Ecto neural progenitor cell (in vitro differentiated cells): ENCODE measurements around the gene LLCFC1.
A peak's percentile ranks its signal among the peaks of the same experiment; 100 is the strongest.

Experiments used
- DNase-seq: peaks from one replicate; pipeline ENCODE4 v3.0.0-alpha.2; 2018; ENCODE audit warnings: low spot score

The LLCFC1 gene

DNA sequence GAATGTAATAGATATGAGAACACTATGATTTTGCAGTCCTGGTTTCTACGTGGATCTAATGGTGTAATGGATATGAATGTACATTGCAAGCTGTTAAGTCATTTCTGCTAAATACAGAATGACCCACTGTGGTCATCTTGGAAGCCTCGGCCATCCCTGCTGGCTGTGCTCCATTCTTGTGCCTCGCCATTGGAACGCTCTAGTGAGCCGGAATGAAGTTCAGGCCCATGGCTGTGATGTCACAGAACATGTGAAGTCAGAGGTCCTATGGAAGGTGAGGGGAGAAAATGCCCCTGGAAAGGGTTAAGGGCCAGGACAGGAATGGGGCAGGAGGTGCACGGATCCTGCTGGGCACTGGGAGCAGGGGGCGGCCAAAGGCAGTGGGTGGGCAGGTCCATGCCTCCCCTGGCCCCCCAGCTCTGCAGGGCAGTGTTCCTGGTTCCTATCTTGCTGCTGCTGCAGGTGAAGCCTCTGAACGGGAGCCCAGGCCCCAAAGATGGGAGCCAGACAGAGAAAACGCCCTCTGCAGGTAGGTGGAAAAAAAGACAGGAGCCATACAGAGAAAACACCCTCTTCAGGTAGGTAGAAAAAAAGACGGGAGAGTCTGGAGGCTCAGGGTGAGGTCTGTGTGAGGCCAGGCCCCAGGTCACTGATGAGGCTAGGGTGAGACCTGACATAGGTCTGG lies at the start of gene LLCFC1:
Gene LLCFC1 (plus strand): TSS at position 259 of the 685 bp plus-strand sequence. CDS start 138 bp downstream, at position 397.
- no peak for DNase-seq

- no peak for DNase-seq
These were observed 49.5 kb upstream of the LLCFC1 start for GRCh38 chr7:142889816-142890215.

GRCh38 chr7:142890874-142891485 lies 48.3 kb upstream of the LLCFC1 start:
- no peak for DNase-seq

GRCh38 chr7:142891490-142892082 lies 47.7 kb upstream of the LLCFC1 start:
- DNase-seq, result no peak

DNA sequence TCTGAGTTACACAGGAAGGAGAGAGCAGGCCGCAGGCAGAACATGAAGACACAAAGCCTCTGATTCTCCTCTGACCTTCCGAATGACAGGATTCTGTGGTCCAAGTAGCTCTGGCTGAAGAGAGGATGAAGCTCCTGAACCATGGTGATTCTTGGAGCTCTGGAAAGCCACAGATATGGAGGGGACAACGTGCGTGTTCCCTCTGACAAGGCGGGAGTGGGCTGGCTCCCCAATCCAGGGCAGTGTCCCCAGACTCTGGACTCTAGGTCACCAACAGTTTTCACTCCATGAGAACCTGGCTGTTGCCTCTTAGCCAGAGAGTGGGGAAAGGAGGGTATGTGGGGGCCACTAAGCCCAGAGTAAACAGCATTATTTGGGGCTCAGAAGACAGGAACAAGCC lies 46.3 kb upstream of the LLCFC1 start:
- DNase-seq, result peak; percentile 27

DNA sequence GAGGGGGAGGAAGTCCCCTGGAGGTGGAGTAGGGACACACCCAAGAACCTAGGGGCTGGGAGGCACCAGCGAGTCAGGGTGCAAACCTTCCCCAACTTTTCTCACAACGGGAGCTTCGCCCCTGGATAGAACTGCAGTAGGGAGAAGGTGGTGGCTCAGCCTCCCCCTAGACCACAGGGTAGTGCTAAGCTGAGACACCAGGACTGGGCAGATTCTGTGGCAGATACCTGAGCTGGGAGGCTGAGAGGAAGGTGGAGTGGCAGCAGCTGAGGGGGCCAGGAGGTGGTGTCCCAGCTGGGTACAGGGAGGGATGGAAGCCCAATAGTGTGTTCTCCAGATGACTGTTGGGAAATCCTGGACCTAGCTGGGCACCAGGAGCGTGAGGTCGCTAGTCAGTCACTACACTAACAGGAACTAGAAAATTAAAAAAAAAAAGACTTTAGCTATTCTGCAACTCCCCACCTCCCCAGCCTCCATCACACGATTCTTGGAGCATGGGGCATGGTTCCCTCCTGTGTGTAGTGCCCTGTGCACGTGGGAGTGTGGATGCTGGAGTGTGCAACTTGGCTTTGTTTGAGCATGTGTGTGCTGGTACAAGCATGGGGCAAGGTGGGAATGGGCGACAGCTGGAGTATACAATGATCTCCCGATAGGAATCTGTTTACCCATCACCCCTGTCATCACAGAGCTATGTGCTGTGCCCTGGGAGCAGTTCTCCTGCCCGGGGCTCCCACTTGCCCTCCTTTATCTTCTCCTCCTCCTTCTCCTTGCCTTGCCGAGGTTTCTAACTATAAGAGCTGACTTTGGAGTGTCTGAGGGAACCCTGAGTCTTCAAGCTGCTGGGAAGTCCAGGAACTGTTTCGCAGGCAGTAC lies 44.9 kb upstream of the LLCFC1 start:
- DNase-seq, result peak; percentile 28

DNA sequence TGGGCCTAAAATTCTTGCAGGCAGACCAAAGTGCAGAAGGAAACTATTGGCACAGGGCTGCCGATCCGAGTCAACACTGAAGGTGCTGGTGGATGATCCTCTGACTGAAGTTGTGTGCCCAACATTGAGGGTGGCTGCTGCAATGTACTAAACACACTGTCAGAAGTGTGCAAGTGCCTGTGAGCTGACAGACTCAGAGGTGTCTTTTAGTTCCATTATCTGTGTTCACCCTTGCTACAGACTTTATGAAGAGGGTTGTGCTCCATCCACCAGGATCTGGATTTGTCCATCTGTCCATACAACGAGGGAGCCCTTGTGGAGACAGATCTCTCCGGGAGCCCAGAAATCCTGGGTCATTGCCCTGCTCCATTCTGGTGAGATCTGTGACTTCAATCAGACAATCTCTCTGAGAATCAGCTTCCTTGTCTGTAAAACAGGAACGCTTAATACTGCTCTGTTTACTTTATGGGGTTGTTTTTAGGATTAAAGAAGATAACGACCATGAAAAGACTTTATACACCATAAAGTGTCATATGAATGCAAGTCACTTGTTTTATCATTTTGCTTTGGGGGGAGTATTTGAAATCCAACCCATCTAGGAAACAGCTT lies 44.2 kb upstream of the LLCFC1 start:
- no peak for DNase-seq

- no peak for DNase-seq
These were observed 43.1 kb upstream of the LLCFC1 start for GRCh38 chr7:142896151-142896550.

DNA sequence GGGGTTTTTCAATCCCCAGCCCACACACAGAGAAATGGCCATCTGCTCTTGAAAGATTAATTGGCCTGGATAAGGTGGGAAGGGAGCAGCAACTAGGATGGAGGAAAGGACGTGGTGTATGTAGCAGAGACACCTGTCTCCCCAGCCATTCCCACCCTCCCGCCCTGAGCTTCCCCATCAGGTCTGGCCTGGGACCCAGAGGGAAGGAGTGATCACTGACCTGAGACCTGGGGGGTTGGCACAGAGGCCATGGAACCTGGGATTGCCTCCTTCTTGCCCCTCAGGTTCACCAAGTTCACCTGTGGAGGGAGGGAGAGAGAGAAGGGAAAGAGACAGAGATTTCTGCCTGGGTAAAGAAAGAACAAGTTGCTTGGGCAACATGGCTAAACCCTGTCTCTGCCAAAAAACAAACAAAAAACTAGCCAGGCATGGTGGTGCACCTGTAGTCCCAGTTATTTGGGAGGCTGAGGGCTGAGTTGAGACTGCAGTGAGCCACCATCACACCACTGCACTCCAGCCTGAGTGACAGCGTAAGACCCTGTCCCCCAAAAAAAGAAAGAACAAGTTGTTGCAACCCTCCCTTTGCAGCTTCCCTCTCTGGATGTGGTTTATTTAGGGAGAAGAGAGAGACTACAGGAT lies 42.4 kb upstream of the LLCFC1 start:
- no peak for DNase-seq

GRCh38 chr7:142897691-142898090 lies 41.6 kb upstream of the LLCFC1 start:
- DNase-seq, result no peak

DNA sequence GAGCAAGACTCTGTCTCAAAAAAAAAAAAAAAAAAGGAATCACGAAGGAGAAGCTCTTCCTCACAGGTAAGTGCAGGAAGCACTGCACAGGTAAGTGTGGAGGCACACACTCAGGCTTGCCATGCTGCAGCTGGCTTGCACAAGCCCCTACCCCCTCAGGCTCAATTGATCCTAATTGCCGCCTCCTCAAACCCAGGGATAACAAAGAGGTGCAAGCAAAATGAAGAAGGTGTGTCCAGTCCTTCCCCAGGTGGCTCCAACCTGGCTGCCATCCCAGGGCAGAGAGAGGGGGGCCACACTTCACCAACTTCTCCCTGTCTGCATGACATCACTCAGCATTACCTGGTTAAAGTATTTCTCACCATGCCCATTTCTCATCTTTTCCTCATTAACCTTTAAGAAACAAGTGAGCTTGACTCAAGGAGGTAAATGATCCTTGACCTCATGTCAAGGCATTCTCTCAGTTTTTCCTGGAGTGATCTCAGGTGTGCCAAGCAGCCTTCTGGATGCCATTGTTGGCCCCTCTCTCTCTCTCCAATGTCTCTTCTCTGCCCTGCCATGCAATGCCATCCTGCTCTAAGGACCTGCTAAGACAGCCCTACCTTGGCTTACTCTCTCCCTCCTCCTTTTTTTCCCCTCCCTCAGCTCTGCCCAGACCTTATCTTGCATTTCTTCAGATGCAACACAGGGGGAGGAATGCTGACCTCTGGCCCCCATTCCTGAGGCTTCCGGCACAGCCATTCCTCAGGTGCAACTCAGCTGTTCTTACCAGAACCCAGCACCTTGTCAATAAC lies 40.7 kb upstream of the LLCFC1 start:
- no peak for DNase-seq

DNA sequence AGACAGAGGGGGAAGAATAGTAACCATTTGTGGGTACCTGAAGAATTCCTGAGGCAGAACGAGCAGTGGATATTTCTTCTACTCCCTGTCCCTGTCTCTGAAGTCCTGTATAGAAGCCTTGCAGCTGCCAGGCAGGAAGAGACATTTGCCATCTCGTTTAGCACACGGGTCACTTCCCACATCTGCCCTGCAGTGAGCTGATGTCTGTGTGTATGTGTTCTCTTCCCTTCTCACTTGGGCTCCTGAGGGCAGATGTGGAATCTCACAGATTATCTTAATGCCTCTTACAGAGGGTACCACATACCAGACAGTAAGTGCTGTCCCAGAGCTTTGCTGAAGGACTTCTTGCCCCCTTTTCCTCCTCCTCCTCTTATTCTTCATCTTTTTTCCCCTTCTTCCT lies 39.6 kb upstream of the LLCFC1 start:
- no peak for DNase-seq

DNA sequence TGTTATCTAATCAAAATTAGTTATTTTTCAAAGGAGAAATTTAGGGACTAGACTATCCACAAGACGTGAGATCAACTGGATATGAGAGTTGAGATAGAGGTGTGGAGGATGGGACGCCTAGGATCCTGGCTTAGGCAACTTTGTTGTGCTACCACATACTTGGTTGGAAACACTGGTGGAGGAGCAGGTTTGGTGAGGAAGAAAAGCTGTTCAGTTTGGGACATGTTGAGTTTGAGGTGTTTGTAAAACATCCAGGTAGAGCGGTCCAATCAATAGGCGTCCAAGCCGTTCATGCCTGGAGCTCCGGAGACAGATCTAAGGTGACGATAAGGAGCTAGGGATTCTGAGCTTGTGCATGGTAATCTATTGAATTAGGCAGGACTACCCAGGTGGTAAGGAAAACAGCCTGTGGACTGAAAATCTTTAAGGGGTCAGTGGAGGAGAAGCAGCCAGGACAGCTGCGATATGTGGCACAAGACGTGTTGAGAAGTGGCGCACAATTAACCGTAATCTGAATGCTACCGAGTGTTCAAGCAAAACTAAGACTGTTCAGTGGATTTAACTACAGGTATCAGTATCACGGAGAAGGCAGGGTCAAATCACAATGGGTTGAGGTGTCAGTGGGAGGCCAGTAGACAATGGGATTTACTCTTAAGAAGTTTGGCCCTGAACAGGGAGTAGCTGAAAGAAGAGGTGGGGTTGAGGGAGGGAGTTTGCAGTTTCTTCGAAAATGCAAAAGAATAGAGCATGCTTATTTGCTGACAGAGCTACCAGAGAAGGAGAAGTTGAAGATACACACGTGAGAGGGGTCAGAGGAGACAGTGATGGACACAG lies 37.6 kb upstream of the LLCFC1 start:
- no peak for DNase-seq

DNA sequence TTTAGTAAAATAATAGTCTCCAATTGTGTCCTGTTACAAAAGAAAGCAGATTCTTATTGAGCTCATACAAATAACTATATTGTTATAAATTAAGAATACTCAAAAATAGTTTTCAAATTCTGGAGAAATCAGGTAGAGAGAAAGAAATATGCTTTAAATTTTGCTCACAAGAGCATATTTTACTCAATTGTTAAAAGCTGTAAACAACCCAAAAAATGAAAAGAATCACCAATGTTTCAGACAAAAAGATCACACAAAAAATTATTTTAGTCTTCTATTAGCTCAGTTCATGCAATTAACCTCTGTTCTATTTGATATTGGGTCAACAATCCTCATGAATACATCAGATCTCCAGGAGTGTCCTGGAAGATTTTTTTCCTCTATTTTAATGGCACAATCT lies 35.2 kb upstream of the LLCFC1 start:
- DNase-seq, result no peak

GRCh38 chr7:142905759-142906158 lies 33.5 kb upstream of the LLCFC1 start:
- no peak for DNase-seq

GRCh38 chr7:142906643-142907042 lies 32.6 kb upstream of the LLCFC1 start:
- DNase-seq, result no peak

DNA sequence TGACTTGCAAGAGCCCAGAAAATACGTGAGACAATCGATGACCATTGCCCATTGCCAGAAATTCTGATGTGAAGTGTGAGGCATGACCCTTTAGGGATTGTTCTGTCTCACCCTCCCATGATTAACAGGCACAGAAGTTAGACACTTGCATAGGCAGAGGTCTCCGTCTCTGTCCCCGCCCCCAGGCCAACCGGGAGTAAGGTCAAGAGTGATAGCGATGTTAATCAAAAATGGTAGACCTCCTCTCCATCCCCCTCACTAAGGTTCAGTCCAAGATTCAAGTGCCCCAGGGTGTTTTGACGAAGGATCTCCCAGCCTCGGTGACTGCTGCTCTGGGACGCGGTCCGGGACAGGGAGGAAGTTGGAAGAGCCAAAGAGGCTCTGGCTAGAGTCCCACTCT lies 31.0 kb upstream of the LLCFC1 start:
- no peak for DNase-seq

GRCh38 chr7:142908921-142909890 lies 30.1 kb upstream of the LLCFC1 start:
- peak; percentile 38 for DNase-seq

DNA sequence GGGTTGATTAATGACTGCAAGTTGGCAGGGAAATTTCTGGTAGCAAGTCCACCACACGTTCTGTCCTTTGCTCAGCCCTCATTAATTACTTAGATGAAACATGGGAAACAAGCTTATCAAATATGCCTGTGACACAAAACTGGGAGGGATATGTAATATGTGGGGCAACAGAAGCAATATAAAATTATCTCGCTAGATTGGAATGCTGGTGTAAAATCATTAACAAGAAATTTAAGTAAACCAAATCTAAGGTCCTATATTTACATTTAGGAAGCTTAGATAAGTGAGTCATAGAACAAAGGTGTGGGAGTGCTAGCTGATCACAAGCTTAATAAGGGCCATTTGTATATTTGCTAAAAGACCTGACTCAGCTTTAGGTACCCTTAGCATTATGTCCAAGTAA lies 29.3 kb upstream of the LLCFC1 start:
- DNase-seq, result peak; percentile 0
